ENCODE data around the gene TEX36.
"Not testable (repeated sequence)": the region's sequence is repeated elsewhere in the genome, so short reads cannot be mapped to it uniquely, and the experiment has no call there.

The TEX36 gene

GRCh38 chr10:125683063-125683462, at the start of gene TEX36:
Gene TEX36 (minus strand): TSS chr10:125683163. CDS start chr10:125682989, 174 bp downstream.
- DNase-seq, result no peak

GRCh38 chr10:125727436-125727835, 44.5 kb upstream of the TEX36 start:
- no peak for DNase-seq

GRCh38 chr10:125726914-125727313, 44.0 kb upstream of the TEX36 start:
- no peak for DNase-seq

- DNase-seq, result no peak
Observed at GRCh38 chr10:125722811-125723210, 39.8 kb upstream of the TEX36 start.

- no peak for DNase-seq
Observed at GRCh38 chr10:125721035-125721434, 38.1 kb upstream of the TEX36 start.

GRCh38 chr10:125720002-125720382, 37.0 kb upstream of the TEX36 start:
- DNase-seq, result no peak

- DNase-seq, result peak; percentile 99
Observed at GRCh38 chr10:125719173-125720001, 36.4 kb upstream of the TEX36 start, which contains the start of gene EDRF1. Gene EDRF1 (plus strand): TSS chr10:125719709. CDS start chr10:125719808, 99 bp downstream.

GRCh38 chr10:125714728-125715127, 31.8 kb upstream of the TEX36 start:
- not testable (repeated sequence) for DNase-seq

GRCh38 chr10:125711110-125711750, 28.3 kb upstream of the TEX36 start:
- DNase-seq, result no peak

GRCh38 chr10:125709553-125710474, 26.9 kb upstream of the TEX36 start:
- no peak for DNase-seq

GRCh38 chr10:125708971-125709503, 26.1 kb upstream of the TEX36 start:
- no peak for DNase-seq

- peak; percentile 65 for DNase-seq
Observed at GRCh38 chr10:125707541-125708468, 24.8 kb upstream of the TEX36 start.

GRCh38 chr10:125700355-125700911, 17.5 kb upstream of the TEX36 start:
- DNase-seq, result peak; percentile 8

- no peak for DNase-seq
Observed at GRCh38 chr10:125699562-125700143, 16.7 kb upstream of the TEX36 start.

GRCh38 chr10:125698481-125698998, 15.6 kb upstream of the TEX36 start:
- no peak for DNase-seq

GRCh38 chr10:125696884-125697283, 13.9 kb upstream of the TEX36 start:
- not testable (repeated sequence) for DNase-seq

- DNase-seq, result peak; percentile 94
Observed at GRCh38 chr10:125694883-125695282, 11.9 kb upstream of the TEX36 start.

GRCh38 chr10:125693524-125693847, 10.5 kb upstream of the TEX36 start:
- DNase-seq, result no peak

GRCh38 chr10:125692601-125693523, 9.9 kb upstream of the TEX36 start:
- DNase-seq, result peak; percentile 29

GRCh38 chr10:125692196-125692595, 9.2 kb upstream of the TEX36 start:
- peak; percentile 45 for DNase-seq
